HCT116 (cell line): Measurements from ENCODE around the gene ANXA10.
"Not testable (repeated sequence)": the region's sequence is repeated elsewhere in the genome, so short reads cannot be mapped to it uniquely, and the experiment has no call there.

Source experiments
- CTCF ChIP-seq, 3 experiments: fragments of 200-600 bp in 1 of 3; sonication (generic) in 1 of 3; IDR thresholded peaks in 2 of 3; conservative IDR thresholded peaks in 1 of 3; 2 replicates each; pipeline ENCODE4 v1.5.1; 2012 to 2017; ENCODE audit warnings: low read depth in 2 of 3, low read length in 2 of 3, antibody characterized with exemption in 1 of 3, borderline replicate concordance in 1 of 3, control low read depth in 1 of 3, mild to moderate bottlenecking in 1 of 3, mixed read lengths in 1 of 3, mixed run types in 1 of 3, moderate library complexity in 1 of 3; ENCODE audit not compliant: insufficient read depth in 1 of 3
- POLR2A ChIP-seq: IDR thresholded peaks from 2 replicates; pipeline ENCODE4 v1.7.0; 2011; ENCODE audit warnings: borderline replicate concordance; ENCODE audit not compliant: insufficient read depth, insufficient read length; ENCODE audit errors: extremely low read depth
- SIN3A ChIP-seq: IDR thresholded peaks from 2 replicates; pipeline ENCODE4 v1.6.1; 2012; ENCODE audit warnings: low read depth
- YY1 ChIP-seq: IDR thresholded peaks from 2 replicates; pipeline ENCODE4 v1.6.1; 2011; ENCODE audit warnings: low read length, low read depth, moderate library complexity, mild to moderate bottlenecking; ENCODE audit not compliant: insufficient replicate concordance; ENCODE audit errors: extremely low read depth

GRCh38 chr4:168213511-168213910, 121.2 kb downstream of the ANXA10 start:
- TF ChIP-seq CTCF (IDR thresholded peaks at IDR 0.05 in 2 of 3, conservative IDR thresholded peaks at IDR 0.05 in 1 of 3; ENCODE audit: borderline replicate concordance in 1 of 3, insufficient read depth in 1 of 3, low read depth in 2 of 3, low read length in 2 of 3); SIN3A; YY1; POLR2A: not testable (repeated sequence)
